BLaER1 (cell line): Measurements from ENCODE around the gene LILRA6.

Experiments
- H3K27ac ChIP-seq: shearing (Covaris generic); formaldehyde crosslinking; 2 replicates; pipeline ENCODE4 v1.8.1; 2022
- H3K27me3 ChIP-seq: shearing (Covaris generic); formaldehyde crosslinking; 2 replicates; pipeline ENCODE4 v1.8.1; 2022
- H3K36me3 ChIP-seq: shearing (Covaris generic); formaldehyde crosslinking; 2 replicates; pipeline ENCODE4 v1.8.1; 2022
- H3K4me1 ChIP-seq: shearing (Covaris generic); formaldehyde crosslinking; 2 replicates; pipeline ENCODE4 v1.8.1; 2022
- H3K4me2 ChIP-seq: shearing (Covaris generic); formaldehyde crosslinking; 2 replicates; pipeline ENCODE4 v1.8.1; 2022
- H3K4me3 ChIP-seq: shearing (Covaris generic); formaldehyde crosslinking; 2 replicates; pipeline ENCODE4 v1.8.1; 2022
- H3K9ac ChIP-seq: shearing (Covaris generic); formaldehyde crosslinking; 2 replicates; pipeline ENCODE4 v1.8.1; 2022
- H3K9me3 ChIP-seq: shearing (Covaris generic); formaldehyde crosslinking; 2 replicates; pipeline ENCODE4 v1.8.1; 2022
- H4K20me1 ChIP-seq: shearing (Covaris generic); formaldehyde crosslinking; 2 replicates; pipeline ENCODE4 v1.8.1; 2022
- Cebpa-rat ChIP-seq: shearing (Covaris generic); IDR thresholded peaks from 2 replicates; pipeline ENCODE4 v1.8.1; 2022

LILRA6 gene

DNA sequence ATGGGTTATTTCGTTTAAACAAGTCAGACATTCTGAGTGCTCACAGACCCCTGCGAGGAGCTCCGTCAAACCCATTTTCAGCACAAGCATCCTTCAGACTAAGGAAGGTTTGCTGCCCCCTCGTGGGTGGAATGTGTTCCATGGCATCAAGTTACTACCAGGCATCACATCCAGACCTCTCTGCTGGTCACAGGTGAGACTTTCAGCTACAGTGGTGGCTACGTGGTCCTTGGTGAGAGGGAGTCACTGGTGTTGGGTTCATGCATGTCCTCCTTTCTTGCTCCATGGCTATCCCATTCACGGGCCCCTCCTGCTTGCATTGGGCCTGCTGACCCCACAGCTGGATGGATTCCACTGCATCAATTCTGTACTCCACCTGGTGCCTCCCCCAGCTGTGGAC is 23.5 kb upstream of the LILRA6 start:
- Histone ChIP-seq H3K36me3 (no peaks in the 10 kb centered on the region), H3K9me3 (no peaks in the 10 kb centered on the region), H3K27me3 (no peaks in the 10 kb centered on the region), H3K4me1 (no peaks in the 10 kb centered on the region), H3K4me2 (no peak overlapping the region), H4K20me1 (no peaks in the 10 kb centered on the region), H3K9ac (no peak overlapping the region), H3K27ac (no peak overlapping the region), H3K4me3 (no peak overlapping the region)
- no peak for TF ChIP-seq Cebpa-rat

GRCh38 chr19:54262470-54262869 is 19.9 kb upstream of the LILRA6 start:
- TF ChIP-seq Cebpa-rat, result no peak
- no peak overlapping the region for H3K9ac ChIP-seq
- H3K4me3 ChIP-seq, result no peak overlapping the region
- no peak overlapping the region for H3K27ac ChIP-seq
- H3K9me3 ChIP-seq, result no peaks in the 10 kb centered on the region
- no peaks in the 10 kb centered on the region for H3K36me3 ChIP-seq
- H3K27me3 ChIP-seq, result no peaks in the 10 kb centered on the region
- H3K4me1 ChIP-seq, result peaks cover 3% of the 10 kb centered on the region
- no peak overlapping the region for H3K4me2 ChIP-seq
- H4K20me1 ChIP-seq, result no peaks in the 10 kb centered on the region

GRCh38 chr19:54262066-54262465 is 19.5 kb upstream of the LILRA6 start:
- TF ChIP-seq Cebpa-rat, result no peak
- Histone ChIP-seq H3K4me2 (no peak overlapping the region), H3K4me3 (no peak overlapping the region), H3K27me3 (no peaks in the 10 kb centered on the region), H4K20me1 (no peaks in the 10 kb centered on the region), H3K9ac (no peak overlapping the region), H3K9me3 (no peaks in the 10 kb centered on the region), H3K27ac (no peak overlapping the region), H3K36me3 (no peaks in the 10 kb centered on the region), H3K4me1 (peaks cover 7% of the 10 kb centered on the region)

- Histone ChIP-seq H4K20me1 (no peaks in the 10 kb centered on the region), H3K27me3 (no peaks in the 10 kb centered on the region), H3K27ac (peak within 1 kb of the TSS; percentile 4; the same call in 1 of the 2 replicates), H3K4me3 (no peak within 1 kb of the TSS), H3K4me2 (peak within 1 kb of the TSS; percentile 69), H3K9me3 (no peaks in the 10 kb centered on the region), H3K4me1 (peaks cover 31% of the 10 kb centered on the region), H3K36me3 (no peaks in the 10 kb centered on the region), H3K9ac (0 out of 2 replicates have a peak within 1 kb of the TSS, but pooled peaks have one; percentile 6)
- TF ChIP-seq Cebpa-rat, result no peak
Observed at GRCh38 chr19:54257116-54257480, 14.5 kb upstream of the LILRA6 start, which contains the start of gene LILRB5. Gene LILRB5, minus strand, starts transcription at chr19:54257273. Its CDS starts 80 bp downstream, at chr19:54257193.

DNA sequence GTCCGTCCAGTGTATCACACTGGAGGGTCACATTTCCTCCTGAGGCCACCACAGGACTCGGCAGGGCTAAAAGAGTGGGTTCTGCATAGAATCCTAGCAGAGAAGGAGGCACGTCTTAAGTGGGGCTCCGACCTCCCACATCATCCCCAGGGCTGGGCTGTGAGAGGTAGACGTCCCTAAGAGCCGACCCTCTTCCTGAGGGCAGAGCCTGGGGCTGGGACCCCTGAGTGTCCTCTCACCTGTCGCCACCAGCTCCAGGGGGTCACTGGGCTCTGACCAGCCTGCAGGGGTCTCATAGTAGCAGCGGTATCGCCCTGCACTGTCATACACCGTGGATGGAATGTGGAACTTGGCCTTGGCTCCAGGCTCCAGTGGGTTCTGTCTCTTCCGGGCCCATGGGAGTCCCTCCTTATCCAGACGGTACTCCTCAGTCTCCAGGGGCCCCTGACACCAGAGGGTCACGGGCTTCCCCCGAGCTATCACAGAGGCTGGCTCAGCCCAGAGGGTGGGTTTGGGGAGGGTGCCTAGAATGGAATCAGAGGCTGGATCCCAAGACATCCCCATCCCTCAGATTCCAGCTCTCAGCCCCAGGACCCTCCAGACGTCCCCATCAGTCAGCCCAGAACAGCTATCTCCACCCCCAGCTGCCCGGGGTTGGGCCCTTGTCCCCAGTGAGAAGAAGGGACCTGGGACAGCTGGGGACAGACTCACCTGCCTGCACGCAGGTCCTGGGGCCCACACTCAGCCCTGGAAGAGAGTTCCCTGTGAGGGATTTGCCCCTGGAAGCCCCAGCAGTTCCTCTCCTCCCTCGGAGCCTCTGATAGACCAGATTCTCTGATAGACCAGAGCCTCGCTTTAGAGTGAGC is 13.9 kb upstream of the LILRA6 start:
- TF ChIP-seq Cebpa-rat, result no peak
- Histone ChIP-seq H3K27me3 (no peaks in the 10 kb centered on the region), H4K20me1 (no peaks in the 10 kb centered on the region), H3K27ac (peak overlapping the region; percentile 4; the same call in 1 of the 2 replicates), H3K9me3 (no peaks in the 10 kb centered on the region), H3K4me2 (peak overlapping the region; percentile 69), H3K4me3 (no peak overlapping the region), H3K4me1 (peaks cover 31% of the 10 kb centered on the region), H3K9ac (0 out of 2 replicates have a peak overlapping the region, but pooled peaks have one; percentile 6), H3K36me3 (no peaks in the 10 kb centered on the region)

- no peaks in the 10 kb centered on the region for H3K9me3 ChIP-seq
- H3K4me2 ChIP-seq, result no peak overlapping the region
- no peak overlapping the region for H3K27ac ChIP-seq
- no peaks in the 10 kb centered on the region for H3K27me3 ChIP-seq
- H3K36me3 ChIP-seq, result no peaks in the 10 kb centered on the region
- no peak overlapping the region for H3K9ac ChIP-seq
- no peak for TF ChIP-seq Cebpa-rat
- no peak overlapping the region for H3K4me3 ChIP-seq
- peaks cover 31% of the 10 kb centered on the region for H3K4me1 ChIP-seq
- no peaks in the 10 kb centered on the region for H4K20me1 ChIP-seq
Observed at GRCh38 chr19:54255105-54255775, 12.7 kb upstream of the LILRA6 start.

GRCh38 chr19:54254195-54254906 is 11.8 kb upstream of the LILRA6 start:
- H3K4me2 ChIP-seq, result peak overlapping the region; percentile 77
- H4K20me1 ChIP-seq, result no peaks in the 10 kb centered on the region
- no peaks in the 10 kb centered on the region for H3K27me3 ChIP-seq
- H3K9ac ChIP-seq, result no peak overlapping the region
- peaks cover 31% of the 10 kb centered on the region for H3K4me1 ChIP-seq
- H3K27ac ChIP-seq, result 0 out of 2 replicates have a peak overlapping the region, but pooled peaks have one; percentile 30
- H3K36me3 ChIP-seq, result no peaks in the 10 kb centered on the region
- no peak overlapping the region for H3K4me3 ChIP-seq
- H3K9me3 ChIP-seq, result no peaks in the 10 kb centered on the region
- TF ChIP-seq Cebpa-rat, result no peak

GRCh38 chr19:54253331-54254194 is 11.0 kb upstream of the LILRA6 start:
- H4K20me1 ChIP-seq, result no peaks in the 10 kb centered on the region
- no peak overlapping the region for H3K4me3 ChIP-seq
- H3K9ac ChIP-seq, result no peak overlapping the region
- no peaks in the 10 kb centered on the region for H3K36me3 ChIP-seq
- H3K9me3 ChIP-seq, result no peaks in the 10 kb centered on the region
- no peak for TF ChIP-seq Cebpa-rat
- no peaks in the 10 kb centered on the region for H3K27me3 ChIP-seq
- H3K27ac ChIP-seq, result 0 out of 2 replicates have a peak overlapping the region, but pooled peaks have one; percentile 30
- H3K4me2 ChIP-seq, result peak overlapping the region; percentile 77
- H3K4me1 ChIP-seq, result peaks cover 33% of the 10 kb centered on the region

DNA sequence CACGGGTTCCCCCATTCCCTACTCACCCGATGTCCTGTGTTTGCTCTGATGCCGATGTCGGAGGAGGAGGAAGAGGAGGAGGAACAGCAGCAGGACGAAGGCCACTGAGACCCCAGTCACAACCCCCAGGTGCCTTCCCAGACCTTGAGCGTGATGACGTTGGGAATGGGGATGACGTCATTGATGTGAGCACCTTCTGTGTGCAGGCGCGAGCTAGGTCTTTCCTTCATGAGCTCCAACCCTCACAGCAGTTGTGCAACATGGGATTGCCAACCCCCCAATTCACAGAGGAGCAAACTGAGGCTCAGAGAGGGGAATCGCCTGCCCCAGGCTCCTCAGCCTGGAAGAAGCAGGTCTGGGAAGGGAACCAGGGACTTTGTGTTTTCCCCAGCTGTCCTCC is 10.3 kb upstream of the LILRA6 start:
- no peaks in the 10 kb centered on the region for H4K20me1 ChIP-seq
- no peak overlapping the region for H3K4me2 ChIP-seq
- H3K9ac ChIP-seq, result no peak overlapping the region
- no peaks in the 10 kb centered on the region for H3K36me3 ChIP-seq
- no peaks in the 10 kb centered on the region for H3K9me3 ChIP-seq
- no peaks in the 10 kb centered on the region for H3K27me3 ChIP-seq
- no peak overlapping the region for H3K4me3 ChIP-seq
- peaks cover 40% of the 10 kb centered on the region for H3K4me1 ChIP-seq
- no peak overlapping the region for H3K27ac ChIP-seq
- TF ChIP-seq Cebpa-rat, result no peak
